HG03457 (cell line): Measurements from ENCODE around the gene TINAG.
"Not testable (repeated sequence)": the region's sequence is repeated elsewhere in the genome, so short reads cannot be mapped to it uniquely, and the experiment has no call there.

Experiments used
- ATAC-seq: cut with Tn5 transposase; IDR thresholded peaks from one replicate; pipeline ENCODE4 v1.9.1; 2021; ENCODE audit warnings: moderate number of reproducible peaks; ENCODE audit not compliant: unreplicated experiment

The TINAG gene

GRCh38 chr6:54307439-54307910, 766 bp upstream of the TINAG start:
- peak; percentile 80 for ATAC-seq

GRCh38 chr6:54308986-54309315, 710 bp downstream of the TINAG start:
- no peak for ATAC-seq

GRCh38 chr6:54310377-54311152, 2.3 kb downstream of the TINAG start:
- ATAC-seq: no peak

GRCh38 chr6:54315656-54316055, 7.4 kb downstream of the TINAG start:
- ATAC-seq: no peak

GRCh38 chr6:54320871-54321270, 12.6 kb downstream of the TINAG start:
- ATAC-seq: no peak

- no peak for ATAC-seq
Measured at GRCh38 chr6:54327631-54328030, 19.4 kb downstream of the TINAG start.

GRCh38 chr6:54331571-54331970, 23.3 kb downstream of the TINAG start:
- ATAC-seq: not testable (repeated sequence)

GRCh38 chr6:54335871-54336270, 27.6 kb downstream of the TINAG start:
- ATAC-seq: no peak

- ATAC-seq: no peak
Measured at GRCh38 chr6:54353975-54354374, 45.7 kb downstream of the TINAG start.

- no peak for ATAC-seq
Measured at GRCh38 chr6:54354608-54355007, 46.4 kb downstream of the TINAG start.

GRCh38 chr6:54357141-54357540, 48.9 kb downstream of the TINAG start:
- no peak for ATAC-seq

GRCh38 chr6:54361188-54361587, 52.9 kb downstream of the TINAG start:
- no peak for ATAC-seq

- ATAC-seq: no peak
Measured at GRCh38 chr6:54361734-54362133, 53.5 kb downstream of the TINAG start.

GRCh38 chr6:54366667-54367327, 58.6 kb downstream of the TINAG start:
- no peak for ATAC-seq

- no peak for ATAC-seq
Measured at GRCh38 chr6:54377776-54378175, 69.5 kb downstream of the TINAG start.

- ATAC-seq: no peak
Measured at GRCh38 chr6:54386295-54386694, 78.1 kb downstream of the TINAG start.

- ATAC-seq: no peak
Measured at GRCh38 chr6:54390362-54390761, 82.1 kb downstream of the TINAG start.

GRCh38 chr6:54391577-54391976, 83.3 kb downstream of the TINAG start:
- no peak for ATAC-seq

GRCh38 chr6:54403096-54403495, 94.9 kb downstream of the TINAG start:
- ATAC-seq: no peak

- ATAC-seq: no peak
Measured at GRCh38 chr6:54404791-54405190, 96.5 kb downstream of the TINAG start.

GRCh38 chr6:54411767-54412166, 103.5 kb downstream of the TINAG start:
- no peak for ATAC-seq

- ATAC-seq: no peak
Measured at GRCh38 chr6:54415517-54415916, 107.3 kb downstream of the TINAG start.

- ATAC-seq: no peak
Measured at GRCh38 chr6:54419885-54420284, 111.6 kb downstream of the TINAG start.
